ENCODE measurements around the gene FLNC. TPM values are rescaled to one million over a fixed set of nuclear protein-coding genes. Genes with fewer than 3 reads are reported as not detected.

The FLNC gene
- total and polyA plus RNA-seq, 2 experiments from 2014 or later: 46.6 to 60.7 TPM

- Histone ChIP-seq H3K79me2 (no peaks in the 10 kb centered on the region), H3K27me3 (no peaks in the 10 kb centered on the region), H3K27ac (no peak overlapping the region), H3K4me2 (no peak overlapping the region), H3K4me3 (no peak overlapping the region), H3K9me3 (ENCODE audit: low read depth) (no peaks in the 10 kb centered on the region), H3K4me1 (ENCODE audit: insufficient read depth) (no peaks in the 10 kb centered on the region), H3K36me3 (replicated peaks; ENCODE audit: insufficient read depth, low read depth) (no peaks in the 10 kb centered on the region), H3K9me2 (replicated peaks; ENCODE audit: insufficient read depth) (no peaks in the 10 kb centered on the region), H2AFZ (no peak overlapping the region), H4K20me1 (ENCODE audit: insufficient read depth, poor library complexity, severe bottlenecking) (no peaks in the 10 kb centered on the region)
- no peak for DNase-seq (ENCODE audit: low spot score)
- TF ChIP-seq EZH2 (IDR thresholded peaks at IDR 0.05; ENCODE audit: borderline replicate concordance) (no peak), EZH2phosphoT487 (IDR thresholded peaks at IDR 0.05; ENCODE audit: low read depth, severe bottlenecking, unreplicated experiment) (no peak), CTCF (IDR thresholded peaks at IDR 0.05; ENCODE audit: poor library complexity) (no peak)
- WGBS (ENCODE audit: low lambda C conversion rate, missing lambda C conversion rate): 96% methylated on average over 21 of the region's 23 CpGs
Observed at GRCh38 chr7:128840326-128841170, 10.3 kb downstream of the FLNC start.

GRCh38 chr7:128841171-128841690, 11.0 kb downstream of the FLNC start:
- TF ChIP-seq EZH2phosphoT487 (IDR thresholded peaks at IDR 0.05; ENCODE audit: low read depth, severe bottlenecking, unreplicated experiment) (no peak), EZH2 (IDR thresholded peaks at IDR 0.05; ENCODE audit: borderline replicate concordance) (no peak), CTCF (IDR thresholded peaks at IDR 0.05; ENCODE audit: poor library complexity) (no peak)
- Histone ChIP-seq H3K4me1 (ENCODE audit: insufficient read depth) (no peaks in the 10 kb centered on the region), H2AFZ (no peak overlapping the region), H3K27me3 (no peaks in the 10 kb centered on the region), H3K9me3 (ENCODE audit: low read depth) (no peaks in the 10 kb centered on the region), H3K36me3 (replicated peaks; ENCODE audit: insufficient read depth, low read depth) (no peaks in the 10 kb centered on the region), H3K4me2 (no peak overlapping the region), H3K79me2 (no peaks in the 10 kb centered on the region), H3K9me2 (replicated peaks; ENCODE audit: insufficient read depth) (no peaks in the 10 kb centered on the region), H4K20me1 (ENCODE audit: insufficient read depth, poor library complexity, severe bottlenecking) (no peaks in the 10 kb centered on the region), H3K4me3 (no peak overlapping the region), H3K27ac (no peak overlapping the region)
- no peak for DNase-seq (ENCODE audit: low spot score)
- WGBS (ENCODE audit: low lambda C conversion rate, missing lambda C conversion rate): 92% methylated on average over 17 of the region's 17 CpGs

DNA sequence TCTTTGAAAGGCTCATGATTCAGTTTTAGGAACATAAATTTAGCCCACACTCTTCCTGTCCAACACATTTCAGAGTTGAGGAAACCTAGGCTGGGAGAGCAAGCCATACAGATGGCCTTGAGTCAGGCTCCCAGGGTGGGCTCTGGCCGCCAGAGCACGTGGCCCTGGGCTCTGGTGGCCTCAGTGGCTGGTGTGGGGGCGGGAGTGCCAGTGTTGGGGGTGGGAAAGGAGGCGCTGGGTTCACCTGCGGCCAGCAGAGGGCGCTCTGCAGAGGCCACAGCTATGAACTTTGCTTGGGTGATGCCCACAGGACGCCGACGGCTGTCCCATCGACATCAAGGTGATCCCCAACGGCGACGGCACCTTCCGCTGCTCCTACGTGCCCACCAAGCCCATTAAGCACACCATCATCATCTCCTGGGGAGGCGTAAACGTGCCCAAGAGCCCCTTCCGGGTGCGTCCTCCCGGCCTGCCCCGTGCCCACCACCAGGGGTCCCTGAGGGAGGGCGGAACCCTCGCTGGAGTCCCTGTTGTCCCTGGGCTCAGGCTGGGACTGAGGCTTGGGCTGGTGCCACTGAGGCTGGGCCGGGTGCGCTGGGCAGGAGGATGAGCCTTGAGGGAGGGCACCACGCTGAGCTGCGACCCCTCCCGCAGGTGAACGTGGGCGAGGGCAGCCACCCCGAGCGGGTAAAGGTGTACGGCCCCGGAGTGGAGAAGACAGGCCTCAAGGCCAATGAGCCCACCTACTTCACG, 11.9 kb downstream of the FLNC start:
- Histone ChIP-seq H3K4me2 (no peak overlapping the region), H3K36me3 (replicated peaks; ENCODE audit: insufficient read depth, low read depth) (no peaks in the 10 kb centered on the region), H3K27ac (no peak overlapping the region), H3K4me3 (no peak overlapping the region), H2AFZ (no peak overlapping the region), H3K9me3 (ENCODE audit: low read depth) (no peaks in the 10 kb centered on the region), H3K27me3 (no peaks in the 10 kb centered on the region), H4K20me1 (ENCODE audit: insufficient read depth, poor library complexity, severe bottlenecking) (no peaks in the 10 kb centered on the region), H3K79me2 (no peaks in the 10 kb centered on the region), H3K4me1 (ENCODE audit: insufficient read depth) (no peaks in the 10 kb centered on the region), H3K9me2 (replicated peaks; ENCODE audit: insufficient read depth) (no peaks in the 10 kb centered on the region)
- TF ChIP-seq EZH2 (IDR thresholded peaks at IDR 0.05; ENCODE audit: borderline replicate concordance): no peak
- peak; percentile 61 for TF ChIP-seq CTCF (IDR thresholded peaks at IDR 0.05; ENCODE audit: poor library complexity)
- DNase-seq (ENCODE audit: low spot score): no peak
- 78% methylated on average over 22 of the region's 35 CpGs for WGBS (ENCODE audit: low lambda C conversion rate, missing lambda C conversion rate)

Measured in hepatocyte (in vitro differentiated cells).